ENCODE results near the gene WNT5B.

WNT5B gene

DNA sequence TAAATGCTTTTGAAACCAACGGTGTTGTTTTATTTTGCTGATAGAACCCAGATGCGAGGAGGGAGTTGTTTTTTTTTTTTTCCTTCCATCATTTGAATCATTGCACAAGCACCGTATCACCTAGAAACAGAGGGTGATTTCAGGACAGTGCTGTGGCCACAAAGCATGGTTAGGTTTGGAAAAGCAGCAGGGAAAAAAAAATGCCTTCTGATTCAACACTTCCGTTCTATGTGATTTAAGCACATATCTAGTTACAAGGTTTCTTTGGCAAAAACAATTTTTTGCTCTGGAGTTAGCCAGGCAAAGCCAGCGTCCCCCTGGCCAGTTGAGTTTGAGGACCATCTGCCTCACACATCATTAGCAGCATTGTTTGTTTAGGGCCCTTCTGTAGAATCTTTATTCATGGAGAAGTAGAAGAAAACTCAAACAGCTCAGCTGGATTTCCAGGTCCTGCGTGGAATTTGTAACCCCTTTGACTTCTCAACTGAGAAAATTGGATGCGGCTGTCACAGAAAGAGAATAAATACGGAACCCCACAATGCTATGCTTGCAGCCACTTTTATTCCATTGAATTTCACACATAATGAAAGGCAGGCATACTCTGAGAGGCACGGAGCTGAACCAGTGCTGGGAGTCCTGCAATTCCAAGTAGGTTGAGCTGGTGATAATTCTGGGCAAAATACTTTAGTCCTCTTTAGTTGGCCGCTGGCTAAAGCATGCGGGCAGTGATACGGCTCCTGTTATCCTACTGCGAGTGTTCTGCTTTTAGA is 17.0 kb upstream of the WNT5B start:
- DNase-seq (ENCODE audit: low read depth): peak; percentile 55
- no peak overlapping the region for H3K4me3 ChIP-seq (ENCODE audit: low read depth, low read length)
- no peak for TF ChIP-seq MYC (IDR thresholded peaks at IDR 0.05; ENCODE audit: low read depth, low read length)
- no peak for TF ChIP-seq POLR2A (IDR thresholded peaks at IDR 0.05; ENCODE audit: extremely low read depth, insufficient read length)
- TF ChIP-seq, protein P1, sequence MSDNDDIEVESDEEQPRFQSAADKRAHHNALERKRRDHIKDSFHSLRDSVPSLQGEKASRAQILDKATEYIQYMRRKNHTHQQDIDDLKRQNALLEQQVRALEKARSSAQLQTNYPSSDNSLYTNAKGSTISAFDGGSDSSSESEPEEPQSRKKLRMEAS (IDR thresholded peaks at IDR 0.05; ENCODE audit: low read depth, low read length): no peak

DNA sequence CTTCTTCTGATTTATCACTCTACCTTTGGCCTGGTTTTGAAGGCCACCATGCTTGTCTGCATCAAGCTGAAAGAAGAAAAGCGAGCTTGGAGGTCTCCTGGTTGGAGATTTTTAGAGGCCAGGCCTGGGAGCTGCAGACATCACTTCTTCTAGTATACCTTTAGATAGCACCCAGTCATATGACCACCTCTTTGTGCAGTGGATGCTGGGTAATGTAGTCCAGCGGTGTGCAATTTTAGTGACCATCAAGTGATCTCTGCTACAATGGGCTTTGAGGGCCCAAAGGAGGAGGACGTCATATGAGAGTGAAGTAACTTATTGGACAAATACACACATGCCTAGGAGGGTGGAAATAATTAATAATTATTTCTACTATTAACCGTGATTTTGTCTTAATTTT is 15.2 kb upstream of the WNT5B start:
- no peak overlapping the region for H3K4me3 ChIP-seq (ENCODE audit: low read depth, low read length)
- TF ChIP-seq MYC (IDR thresholded peaks at IDR 0.05; ENCODE audit: low read depth, low read length): no peak
- no peak for TF ChIP-seq POLR2A (IDR thresholded peaks at IDR 0.05; ENCODE audit: extremely low read depth, insufficient read length)
- TF ChIP-seq, protein P1 (IDR thresholded peaks at IDR 0.05; ENCODE audit: low read depth, low read length): no peak
- TF ChIP-seq, protein P2, sequence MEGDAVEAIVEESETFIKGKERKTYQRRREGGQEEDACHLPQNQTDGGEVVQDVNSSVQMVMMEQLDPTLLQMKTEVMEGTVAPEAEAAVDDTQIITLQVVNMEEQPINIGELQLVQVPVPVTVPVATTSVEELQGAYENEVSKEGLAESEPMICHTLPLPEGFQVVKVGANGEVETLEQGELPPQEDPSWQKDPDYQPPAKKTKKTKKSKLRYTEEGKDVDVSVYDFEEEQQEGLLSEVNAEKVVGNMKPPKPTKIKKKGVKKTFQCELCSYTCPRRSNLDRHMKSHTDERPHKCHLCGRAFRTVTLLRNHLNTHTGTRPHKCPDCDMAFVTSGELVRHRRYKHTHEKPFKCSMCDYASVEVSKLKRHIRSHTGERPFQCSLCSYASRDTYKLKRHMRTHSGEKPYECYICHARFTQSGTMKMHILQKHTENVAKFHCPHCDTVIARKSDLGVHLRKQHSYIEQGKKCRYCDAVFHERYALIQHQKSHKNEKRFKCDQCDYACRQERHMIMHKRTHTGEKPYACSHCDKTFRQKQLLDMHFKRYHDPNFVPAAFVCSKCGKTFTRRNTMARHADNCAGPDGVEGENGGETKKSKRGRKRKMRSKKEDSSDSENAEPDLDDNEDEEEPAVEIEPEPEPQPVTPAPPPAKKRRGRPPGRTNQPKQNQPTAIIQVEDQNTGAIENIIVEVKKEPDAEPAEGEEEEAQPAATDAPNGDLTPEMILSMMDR (IDR thresholded peaks at IDR 0.05; ENCODE audit: low read depth, low read length): no peak
- no peak for DNase-seq (ENCODE audit: low read depth)

DNA sequence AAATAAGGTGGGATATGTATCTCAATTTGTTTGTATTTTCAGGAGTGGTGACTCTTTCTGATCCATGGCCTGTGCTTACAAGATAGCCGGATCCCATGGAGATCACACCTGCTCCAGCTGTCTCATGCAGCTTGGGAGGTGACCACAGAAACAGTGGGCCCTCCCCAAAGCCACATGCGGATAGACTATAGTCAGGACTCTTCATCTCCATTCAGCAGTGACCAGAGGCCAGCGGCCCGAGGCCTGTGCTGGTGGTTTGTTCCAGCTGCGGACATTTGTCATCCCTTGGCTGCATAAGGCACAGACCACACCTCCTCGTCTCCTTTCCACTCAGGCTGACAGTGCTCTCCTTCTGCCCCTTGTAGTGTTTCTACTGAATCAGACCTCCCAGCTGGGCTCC is 14.7 kb upstream of the WNT5B start:
- TF ChIP-seq, protein P2 (IDR thresholded peaks at IDR 0.05; ENCODE audit: low read depth, low read length): no peak
- TF ChIP-seq, protein P1 (IDR thresholded peaks at IDR 0.05; ENCODE audit: low read depth, low read length): no peak
- no peak for TF ChIP-seq POLR2A (IDR thresholded peaks at IDR 0.05; ENCODE audit: extremely low read depth, insufficient read length)
- no peak for TF ChIP-seq MYC (IDR thresholded peaks at IDR 0.05; ENCODE audit: low read depth, low read length)
- DNase-seq (ENCODE audit: low read depth): no peak
- no peak overlapping the region for H3K4me3 ChIP-seq (ENCODE audit: low read depth, low read length)

DNA sequence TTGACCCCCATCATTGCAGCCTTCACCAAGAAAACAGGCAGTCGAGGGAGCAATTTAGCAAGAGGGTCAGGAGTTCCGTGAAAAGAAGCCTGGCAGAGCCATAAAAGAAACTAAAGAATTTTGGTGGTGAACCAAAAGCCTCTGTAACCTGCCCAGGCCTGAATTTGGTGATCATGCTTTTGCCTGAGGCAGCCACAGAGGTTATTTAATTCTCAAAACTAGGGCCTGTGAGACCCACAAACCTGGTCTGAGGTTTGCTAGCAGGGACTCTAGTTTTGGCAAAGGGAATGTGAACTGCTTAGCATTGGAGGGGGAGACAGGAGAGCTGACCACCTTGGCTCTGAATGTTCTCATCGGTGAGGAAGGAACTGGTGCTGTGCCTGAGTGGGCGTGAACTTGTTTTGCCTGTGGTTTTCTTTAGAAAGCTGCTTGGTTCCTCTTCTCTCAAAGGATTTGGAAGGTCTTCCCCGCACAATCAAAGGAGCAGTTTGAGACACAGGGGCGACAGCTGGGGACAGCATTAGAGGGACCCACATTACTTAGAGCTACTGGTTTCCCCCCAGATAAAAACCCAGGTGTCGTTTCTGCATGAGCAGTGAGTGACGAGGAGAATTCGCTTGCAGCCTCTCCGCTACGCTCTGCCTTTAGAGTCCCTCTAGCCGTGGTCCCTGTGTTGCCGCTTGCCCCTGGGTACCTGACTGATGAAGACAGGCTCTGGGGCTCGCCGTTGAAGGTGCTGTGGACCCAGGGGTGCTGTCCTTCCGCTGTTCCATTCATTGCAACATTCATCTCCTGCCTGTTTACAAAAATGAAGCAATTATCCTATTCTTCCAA is 12.6 kb upstream of the WNT5B start:
- TF ChIP-seq, protein P1 (IDR thresholded peaks at IDR 0.05; ENCODE audit: low read depth, low read length): no peak
- H3K4me3 ChIP-seq (ENCODE audit: low read depth, low read length): no peak overlapping the region
- peak; percentile 65 for DNase-seq (ENCODE audit: low read depth)

DNA sequence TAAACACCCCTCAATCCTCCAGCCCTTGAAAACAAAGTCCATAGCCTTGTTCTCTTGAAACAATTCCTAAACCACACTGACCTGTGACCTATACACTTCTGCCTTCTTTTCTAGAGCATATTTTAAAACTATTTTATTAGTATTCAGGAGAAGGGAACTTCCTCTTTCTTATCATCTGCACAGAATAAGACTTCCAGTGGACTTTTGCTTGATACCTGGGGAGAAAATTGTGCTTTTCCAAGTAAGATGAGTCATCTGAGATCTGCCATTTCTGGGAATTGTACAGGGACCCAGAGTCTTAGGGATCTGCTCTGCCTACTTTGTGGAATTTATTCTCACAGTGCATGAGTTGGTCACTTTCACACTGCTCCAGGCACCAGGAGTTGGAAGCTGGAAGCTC is 10.5 kb upstream of the WNT5B start:
- peak; percentile 60 for DNase-seq (ENCODE audit: low read depth)
- TF ChIP-seq, protein P1 (IDR thresholded peaks at IDR 0.05; ENCODE audit: low read depth, low read length): no peak
- TF ChIP-seq, protein P2 (IDR thresholded peaks at IDR 0.05; ENCODE audit: low read depth, low read length): no peak
- no peak for TF ChIP-seq POLR2A (IDR thresholded peaks at IDR 0.05; ENCODE audit: extremely low read depth, insufficient read length)
- TF ChIP-seq MYC (IDR thresholded peaks at IDR 0.05; ENCODE audit: low read depth, low read length): no peak
- H3K4me3 ChIP-seq (ENCODE audit: low read depth, low read length): no peak overlapping the region

DNA sequence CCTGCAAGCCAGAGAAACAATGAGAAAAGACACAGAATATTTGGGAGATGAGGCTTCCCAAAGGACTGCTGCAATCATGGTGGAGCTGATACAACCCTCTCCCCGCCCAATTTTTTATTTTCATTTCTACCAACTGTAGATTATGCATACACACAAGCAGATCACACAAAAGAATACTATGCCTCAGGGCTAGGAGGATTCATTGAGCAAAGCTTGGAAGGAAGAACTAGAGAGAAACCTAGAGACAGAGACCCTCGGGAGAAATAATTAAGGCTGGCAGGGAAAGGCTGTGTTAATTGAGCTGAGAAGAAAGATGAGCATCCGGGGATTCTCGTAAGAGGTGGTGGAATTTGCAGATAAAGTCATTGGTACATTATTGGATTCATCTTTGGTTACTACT is 9.9 kb upstream of the WNT5B start:
- TF ChIP-seq, protein P2 (IDR thresholded peaks at IDR 0.05; ENCODE audit: low read depth, low read length): no peak
- TF ChIP-seq, protein P1 (IDR thresholded peaks at IDR 0.05; ENCODE audit: low read depth, low read length): no peak
- TF ChIP-seq POLR2A (IDR thresholded peaks at IDR 0.05; ENCODE audit: extremely low read depth, insufficient read length): no peak
- no peak for TF ChIP-seq MYC (IDR thresholded peaks at IDR 0.05; ENCODE audit: low read depth, low read length)
- no peak overlapping the region for H3K4me3 ChIP-seq (ENCODE audit: low read depth, low read length)
- DNase-seq (ENCODE audit: low read depth): no peak

All from NB4 (cell line).